HepG2 (cell line): ENCODE data around the gene PALM3.

Experiments
- BHLHE40 ChIP-seq: IDR thresholded peaks from 2 replicates; pipeline ENCODE4 v1.6.1; 2011; ENCODE audit warnings: low read length, improper control_type of control experiment
- RNF2 ChIP-seq: fragments of 450-650 bp; conservative IDR thresholded peaks from 2 replicates; pipeline ENCODE4 v1.6.1; 2016; ENCODE audit warnings: low read depth
- TGIF2 ChIP-seq: IDR thresholded peaks from 2 replicates; pipeline ENCODE4 v1.6.1; 2016; ENCODE audit warnings: control low read depth, missing compliant biosample characterization
- TF ChIP-seq, protein P1 (sequence below): sonication (generic); formaldehyde crosslinking; IDR thresholded peaks from 2 replicates; pipeline ENCODE4 v1.5.0; 2020; ENCODE audit warnings: mild to moderate bottlenecking, missing genetic modification reagents, moderate library complexity
- TF ChIP-seq, protein P2 (sequence below): sonication (generic); formaldehyde crosslinking; IDR thresholded peaks from 2 replicates; pipeline ENCODE4 v1.5.1; 2020; ENCODE audit warnings: missing genetic modification reagents, mild to moderate bottlenecking, borderline replicate concordance
- TF ChIP-seq, protein P3 (sequence below): IDR thresholded peaks from 2 replicates; pipeline ENCODE4 v1.6.1; 2016; ENCODE audit warnings: low read depth, control low read depth

DNA sequence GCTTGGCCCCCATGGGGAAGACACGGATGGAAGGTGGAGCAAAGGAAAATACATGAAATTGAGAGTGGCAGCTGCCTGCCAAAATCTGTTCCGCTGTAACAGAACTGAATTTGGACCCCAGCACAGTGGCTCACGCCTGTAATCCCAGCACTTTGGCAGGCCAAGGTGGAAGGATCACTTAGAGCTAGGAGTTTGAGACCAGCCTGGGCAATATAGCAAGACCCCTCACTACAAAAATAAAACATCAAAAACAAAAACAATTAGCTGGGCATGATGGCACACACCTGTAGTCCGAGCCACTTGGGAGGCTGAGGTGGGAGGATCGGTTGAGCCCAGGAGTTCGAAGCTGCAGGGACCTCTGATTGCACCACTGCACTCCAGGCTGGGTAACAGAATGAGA lies 9.4 kb downstream of the PALM3 start:
- TF ChIP-seq RNF2 (no peak), BHLHE40 (no peak), TGIF2 (CRISPR knock-in tag) (no peak)
- TF ChIP-seq, protein P1, sequence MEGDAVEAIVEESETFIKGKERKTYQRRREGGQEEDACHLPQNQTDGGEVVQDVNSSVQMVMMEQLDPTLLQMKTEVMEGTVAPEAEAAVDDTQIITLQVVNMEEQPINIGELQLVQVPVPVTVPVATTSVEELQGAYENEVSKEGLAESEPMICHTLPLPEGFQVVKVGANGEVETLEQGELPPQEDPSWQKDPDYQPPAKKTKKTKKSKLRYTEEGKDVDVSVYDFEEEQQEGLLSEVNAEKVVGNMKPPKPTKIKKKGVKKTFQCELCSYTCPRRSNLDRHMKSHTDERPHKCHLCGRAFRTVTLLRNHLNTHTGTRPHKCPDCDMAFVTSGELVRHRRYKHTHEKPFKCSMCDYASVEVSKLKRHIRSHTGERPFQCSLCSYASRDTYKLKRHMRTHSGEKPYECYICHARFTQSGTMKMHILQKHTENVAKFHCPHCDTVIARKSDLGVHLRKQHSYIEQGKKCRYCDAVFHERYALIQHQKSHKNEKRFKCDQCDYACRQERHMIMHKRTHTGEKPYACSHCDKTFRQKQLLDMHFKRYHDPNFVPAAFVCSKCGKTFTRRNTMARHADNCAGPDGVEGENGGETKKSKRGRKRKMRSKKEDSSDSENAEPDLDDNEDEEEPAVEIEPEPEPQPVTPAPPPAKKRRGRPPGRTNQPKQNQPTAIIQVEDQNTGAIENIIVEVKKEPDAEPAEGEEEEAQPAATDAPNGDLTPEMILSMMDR: no peak
- TF ChIP-seq, protein P2, sequence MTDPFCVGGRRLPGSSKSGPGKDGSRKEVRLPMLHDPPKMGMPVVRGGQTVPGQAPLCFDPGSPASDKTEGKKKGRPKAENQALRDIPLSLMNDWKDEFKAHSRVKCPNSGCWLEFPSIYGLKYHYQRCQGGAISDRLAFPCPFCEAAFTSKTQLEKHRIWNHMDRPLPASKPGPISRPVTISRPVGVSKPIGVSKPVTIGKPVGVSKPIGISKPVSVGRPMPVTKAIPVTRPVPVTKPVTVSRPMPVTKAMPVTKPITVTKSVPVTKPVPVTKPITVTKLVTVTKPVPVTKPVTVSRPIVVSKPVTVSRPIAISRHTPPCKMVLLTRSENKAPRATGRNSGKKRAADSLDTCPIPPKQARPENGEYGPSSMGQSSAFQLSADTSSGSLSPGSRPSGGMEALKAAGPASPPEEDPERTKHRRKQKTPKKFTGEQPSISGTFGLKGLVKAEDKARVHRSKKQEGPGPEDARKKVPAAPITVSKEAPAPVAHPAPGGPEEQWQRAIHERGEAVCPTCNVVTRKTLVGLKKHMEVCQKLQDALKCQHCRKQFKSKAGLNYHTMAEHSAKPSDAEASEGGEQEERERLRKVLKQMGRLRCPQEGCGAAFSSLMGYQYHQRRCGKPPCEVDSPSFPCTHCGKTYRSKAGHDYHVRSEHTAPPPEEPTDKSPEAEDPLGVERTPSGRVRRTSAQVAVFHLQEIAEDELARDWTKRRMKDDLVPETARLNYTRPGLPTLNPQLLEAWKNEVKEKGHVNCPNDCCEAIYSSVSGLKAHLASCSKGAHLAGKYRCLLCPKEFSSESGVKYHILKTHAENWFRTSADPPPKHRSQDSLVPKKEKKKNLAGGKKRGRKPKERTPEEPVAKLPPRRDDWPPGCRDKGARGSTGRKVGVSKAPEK (CRISPR knock-in tag): no peak
- TF ChIP-seq, protein P3, sequence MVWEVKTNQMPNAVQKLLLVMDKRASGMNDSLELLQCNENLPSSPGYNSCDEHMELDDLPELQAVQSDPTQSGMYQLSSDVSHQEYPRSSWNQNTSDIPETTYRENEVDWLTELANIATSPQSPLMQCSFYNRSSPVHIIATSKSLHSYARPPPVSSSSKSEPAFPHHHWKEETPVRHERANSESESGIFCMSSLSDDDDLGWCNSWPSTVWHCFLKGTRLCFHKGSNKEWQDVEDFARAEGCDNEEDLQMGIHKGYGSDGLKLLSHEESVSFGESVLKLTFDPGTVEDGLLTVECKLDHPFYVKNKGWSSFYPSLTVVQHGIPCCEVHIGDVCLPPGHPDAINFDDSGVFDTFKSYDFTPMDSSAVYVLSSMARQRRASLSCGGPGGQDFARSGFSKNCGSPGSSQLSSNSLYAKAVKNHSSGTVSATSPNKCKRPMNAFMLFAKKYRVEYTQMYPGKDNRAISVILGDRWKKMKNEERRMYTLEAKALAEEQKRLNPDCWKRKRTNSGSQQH (CRISPR knock-in tag): no peak
